ENCODE data around the gene TAF8.

Gene TAF8

GRCh38 chr6:42045538-42046460 lies 4.5 kb upstream of the TAF8 start:
- TF ChIP-seq PPARA (CRISPR knock-in tag; IDR thresholded peaks at IDR 0.05; ENCODE audit: borderline replicate concordance) (no peak), POU6F1 (CRISPR knock-in tag; IDR thresholded peaks at IDR 0.05; ENCODE audit: borderline replicate concordance, low read depth) (no peak), ZNF70 (CRISPR knock-in tag; IDR thresholded peaks at IDR 0.05) (no peak), ZFP3 (CRISPR knock-in tag; IDR thresholded peaks at IDR 0.05) (no peak), OSR1 (CRISPR knock-in tag; IDR thresholded peaks at IDR 0.05) (no peak), TSHZ2 (CRISPR knock-in tag; IDR thresholded peaks at IDR 0.05) (no peak), RARB (CRISPR knock-in tag; IDR thresholded peaks at IDR 0.05) (no peak), ARNTL (CRISPR knock-in tag; IDR thresholded peaks at IDR 0.05; ENCODE audit: borderline replicate concordance, low read depth) (no peak), ZNF8 (CRISPR knock-in tag; IDR thresholded peaks at IDR 0.05) (no peak), SNAI2 (CRISPR knock-in tag; IDR thresholded peaks at IDR 0.05) (no peak), BACH2 (CRISPR knock-in tag; IDR thresholded peaks at IDR 0.05; ENCODE audit: borderline replicate concordance) (no peak), ZC3H10 (CRISPR knock-in tag; IDR thresholded peaks at IDR 0.05) (no peak), CSRNP3 (CRISPR knock-in tag; IDR thresholded peaks at IDR 0.05) (no peak), ZNF565 (CRISPR knock-in tag; conservative IDR thresholded peaks at IDR 0.05; ENCODE audit: low read depth) (no peak), PATZ1 (CRISPR knock-in tag; IDR thresholded peaks at IDR 0.05; ENCODE audit: borderline replicate concordance) (no peak), TOX (CRISPR knock-in tag; IDR thresholded peaks at IDR 0.05; ENCODE audit: borderline replicate concordance) (no peak), ESRRG (CRISPR knock-in tag; IDR thresholded peaks at IDR 0.05) (no peak)
- ATAC-seq = no peak

GRCh38 chr6:42046464-42047212 lies 3.7 kb upstream of the TAF8 start:
- ATAC-seq = no peak
- TF ChIP-seq ZFP3 (CRISPR knock-in tag; IDR thresholded peaks at IDR 0.05) (no peak), ZNF70 (CRISPR knock-in tag; IDR thresholded peaks at IDR 0.05) (peak; percentile 78; the same call in 1 of the 2 replicates), ZC3H10 (CRISPR knock-in tag; IDR thresholded peaks at IDR 0.05) (no peak), TCF4 (CRISPR knock-in tag; IDR thresholded peaks at IDR 0.05; ENCODE audit: borderline replicate concordance) (no peak)

GRCh38 chr6:42047213-42047590 lies 3.1 kb upstream of the TAF8 start:
- TF ChIP-seq TCF4 (CRISPR knock-in tag; IDR thresholded peaks at IDR 0.05; ENCODE audit: borderline replicate concordance) (no peak), ZFP30 (CRISPR knock-in tag; IDR thresholded peaks at IDR 0.05) (no peak), CSRNP3 (CRISPR knock-in tag; IDR thresholded peaks at IDR 0.05) (no peak), ZNF70 (CRISPR knock-in tag; IDR thresholded peaks at IDR 0.05) (no peak), TSHZ2 (CRISPR knock-in tag; IDR thresholded peaks at IDR 0.05) (no peak), ZNF565 (CRISPR knock-in tag; conservative IDR thresholded peaks at IDR 0.05; ENCODE audit: low read depth) (no peak), BACH2 (CRISPR knock-in tag; IDR thresholded peaks at IDR 0.05; ENCODE audit: borderline replicate concordance) (no peak)
- ATAC-seq = no peak
